Spinal cord (tissue), 10 donors: Measurements from ENCODE around the gene FCAMR. TPM values are rescaled to one million over a fixed set of nuclear protein-coding genes. Genes with fewer than 3 reads are reported as not detected.

ENCODE experiments used
- DNase-seq, 6 donors: peaks; one replicate each; pipeline versions ENCODE4 v3.0.0 to v3.0.0-alpha.2; 2013 to 2015; ENCODE audit warnings: low spot score in 6 of 6, low read depth in 4 of 6
- H3K27ac ChIP-seq: one replicate; pipeline ENCODE4 v1.5.1; 2013; ENCODE audit warnings: low read depth, low read length, control low read depth
- H3K27me3 ChIP-seq: one replicate; pipeline ENCODE4 v1.6.1; 2013; ENCODE audit warnings: low read length; ENCODE audit not compliant: control insufficient read depth, insufficient read depth
- H3K36me3 ChIP-seq: one replicate; pipeline ENCODE4 v1.6.1; 2013; ENCODE audit warnings: low read length; ENCODE audit not compliant: control insufficient read depth, insufficient read depth
- H3K4me1 ChIP-seq: one replicate; pipeline ENCODE4 v1.6.1; 2013; ENCODE audit warnings: low read length; ENCODE audit not compliant: control insufficient read depth, insufficient read depth
- H3K4me3 ChIP-seq: one replicate; pipeline ENCODE4 v1.5.1; 2013; ENCODE audit warnings: low read depth, low read length, control low read depth
- H3K9me3 ChIP-seq: one replicate; pipeline ENCODE4 v1.6.1; 2013; ENCODE audit warnings: low read length; ENCODE audit not compliant: control insufficient read depth, insufficient read depth
- WGBS: methylation state at CpG from one replicate; pipeline ENCODE4 v1.1.5; 2013; ENCODE audit warnings: missing lambda C conversion rate; ENCODE audit not compliant: insufficient coverage; 5-methylcytosine and 5-hydroxymethylcytosine counted together
- polyA plus RNA-seq, 2 donors: library from polyadenylated mRNA; unstranded; fragments of 120-200 nt; gene quantifications; one replicate each; pipeline ENCODE4 v1.2.1, GENCODE V29; 2013; ENCODE audit not compliant: insufficient read length in 2 of 2
- total RNA-seq, 2 donors: library from RNA; depleted of rRNA in 1 of 2; stranded (reverse); fragments of 120-200 nt in 1 of 2; fragments of >200 nt in 1 of 2; gene quantifications; one replicate each; pipeline versions ENCODE4 v1.2.3 to v1.2.4, GENCODE V29; 2013 to 2014
- donor health status: healthy.

The FCAMR gene
- total and polyA plus RNA-seq, 4 donors = 0.12 to 0.20 TPM; not detected in 2

DNA sequence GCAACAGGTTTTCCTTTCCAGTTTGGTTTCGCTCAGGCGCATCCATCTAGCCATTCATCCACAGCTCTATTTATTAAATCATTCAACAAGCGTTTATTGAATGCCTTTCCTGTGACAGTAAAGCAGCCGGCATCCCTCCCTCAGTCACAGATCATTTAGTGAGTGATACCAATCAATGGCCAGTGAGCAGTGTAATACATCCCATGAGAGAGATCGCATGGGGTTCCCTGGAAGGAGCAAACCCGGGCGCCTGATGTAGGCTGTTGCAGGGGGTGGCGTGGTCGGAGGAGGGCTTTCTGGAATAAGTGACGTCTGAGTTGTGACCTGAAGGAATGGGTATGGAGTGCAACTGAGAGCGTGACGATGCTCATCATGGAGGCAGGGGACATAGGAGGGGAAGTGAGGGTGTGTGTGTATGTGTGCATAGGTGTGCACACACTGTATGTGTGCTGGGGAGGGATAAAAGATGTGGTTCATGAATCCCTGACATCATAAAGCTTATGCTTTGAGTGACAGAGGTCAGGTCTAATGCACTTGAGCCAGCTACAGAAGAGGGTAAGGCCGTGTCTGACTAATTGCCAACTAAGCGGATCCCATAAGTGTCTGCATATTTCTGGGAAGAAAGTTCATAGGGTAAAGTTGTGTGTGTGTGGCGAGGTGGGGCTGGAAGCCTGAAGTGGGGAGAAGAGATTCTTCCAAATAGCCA lies 55.1 kb downstream of the FCAMR start:
- no peak overlapping the region for H3K27ac ChIP-seq
- H3K4me3 ChIP-seq = no peak overlapping the region
- peak in 1 of 6 donors; percentile 27 for DNase-seq
- no peaks in the 10 kb centered on the region for H3K9me3 ChIP-seq
- H3K36me3 ChIP-seq = no peaks in the 10 kb centered on the region
- H3K4me1 ChIP-seq = peaks cover 1% of the 10 kb centered on the region
- 84% methylated on average over 13 of the region's 15 CpGs for WGBS
- peaks cover 1% of the 10 kb centered on the region for H3K27me3 ChIP-seq

DNA sequence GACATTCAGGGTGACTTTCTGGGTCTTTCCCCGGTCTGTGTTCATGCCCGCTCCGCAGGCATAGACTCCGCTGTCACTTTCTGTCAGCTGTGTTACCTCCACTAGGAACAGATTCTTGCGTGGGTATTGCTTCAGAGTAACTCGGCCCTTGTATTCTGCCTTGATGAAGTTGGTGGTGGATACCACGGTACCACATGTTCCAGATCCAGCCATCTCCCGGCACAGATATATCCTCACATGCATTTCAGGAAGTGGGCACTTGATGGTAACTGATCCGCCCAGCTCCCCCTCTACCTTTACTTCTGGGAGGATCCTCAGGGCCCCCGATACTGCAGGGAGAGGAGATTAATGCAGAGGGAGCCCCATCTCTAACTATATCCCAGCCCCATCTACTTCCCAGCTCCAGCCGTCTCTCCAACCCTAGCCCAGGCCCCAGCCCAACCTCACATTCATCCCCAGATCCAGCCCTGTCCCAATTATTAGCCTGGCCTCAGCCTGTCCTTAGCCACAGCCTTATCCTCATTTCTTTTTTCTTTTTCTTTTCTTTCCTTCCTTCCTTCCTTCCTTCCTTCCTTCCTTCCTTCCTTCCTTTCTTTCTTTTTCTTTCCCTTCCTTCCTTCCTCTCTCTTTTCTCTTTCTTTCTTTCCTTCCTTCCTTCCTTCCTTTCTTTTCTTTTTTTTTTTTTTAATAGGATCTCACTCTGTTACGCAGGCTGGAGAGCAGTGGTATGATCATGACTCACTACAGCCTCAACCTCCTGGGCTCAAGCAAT lies 56.3 kb downstream of the FCAMR start:
- peaks cover 7% of the 10 kb centered on the region for H3K4me1 ChIP-seq

DNA sequence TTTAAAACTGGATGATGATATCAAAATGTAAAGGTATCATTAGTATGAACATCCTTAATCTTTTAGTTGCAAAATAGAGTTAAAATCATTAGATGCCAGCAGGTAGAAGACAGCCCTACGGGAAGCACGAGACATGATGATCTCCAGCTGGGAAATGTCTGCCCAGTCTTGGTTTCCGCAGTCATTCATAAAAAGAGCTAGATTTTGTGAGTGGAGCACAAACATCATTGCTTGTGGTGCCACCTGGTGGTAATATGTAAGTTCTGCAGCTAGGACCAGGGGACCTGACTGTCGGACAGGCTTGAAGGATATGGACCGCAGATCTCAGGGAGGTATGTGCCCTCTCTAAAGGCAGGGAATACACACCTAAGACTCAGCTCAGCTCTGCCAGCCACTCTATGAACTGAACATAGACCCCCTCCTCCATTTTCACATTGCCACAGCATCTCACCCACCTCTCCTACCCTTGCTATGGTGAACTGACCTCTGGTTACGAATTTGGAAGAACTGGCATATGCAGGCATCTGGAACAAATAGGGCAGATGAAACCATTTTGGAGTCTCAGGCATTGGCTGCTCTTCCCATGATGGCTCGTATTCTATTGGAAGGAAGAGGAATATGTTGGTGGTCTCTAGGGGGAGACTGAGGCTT lies 57.7 kb downstream of the FCAMR start:
- Histone ChIP-seq H3K27ac (no peak overlapping the region), H3K9me3 (no peaks in the 10 kb centered on the region), H3K27me3 (peaks cover 20% of the 10 kb centered on the region), H3K4me3 (no peak overlapping the region), H3K4me1 (peaks cover 7% of the 10 kb centered on the region), H3K36me3 (no peaks in the 10 kb centered on the region)
- 8% methylated on average over 5 of the region's 7 CpGs for WGBS
- peak; percentile 52 to 96 (median 70) for DNase-seq

More for the DNA sequence above, 56.3 kb downstream of the FCAMR start:
- Histone ChIP-seq H3K27me3 (peaks cover 12% of the 10 kb centered on the region), H3K9me3 (no peaks in the 10 kb centered on the region), H3K36me3 (no peaks in the 10 kb centered on the region), H3K4me3 (no peak overlapping the region), H3K27ac (no peak overlapping the region)
- WGBS = 97% methylated on average over 8 of the region's 12 CpGs
- no peak for DNase-seq

DNA sequence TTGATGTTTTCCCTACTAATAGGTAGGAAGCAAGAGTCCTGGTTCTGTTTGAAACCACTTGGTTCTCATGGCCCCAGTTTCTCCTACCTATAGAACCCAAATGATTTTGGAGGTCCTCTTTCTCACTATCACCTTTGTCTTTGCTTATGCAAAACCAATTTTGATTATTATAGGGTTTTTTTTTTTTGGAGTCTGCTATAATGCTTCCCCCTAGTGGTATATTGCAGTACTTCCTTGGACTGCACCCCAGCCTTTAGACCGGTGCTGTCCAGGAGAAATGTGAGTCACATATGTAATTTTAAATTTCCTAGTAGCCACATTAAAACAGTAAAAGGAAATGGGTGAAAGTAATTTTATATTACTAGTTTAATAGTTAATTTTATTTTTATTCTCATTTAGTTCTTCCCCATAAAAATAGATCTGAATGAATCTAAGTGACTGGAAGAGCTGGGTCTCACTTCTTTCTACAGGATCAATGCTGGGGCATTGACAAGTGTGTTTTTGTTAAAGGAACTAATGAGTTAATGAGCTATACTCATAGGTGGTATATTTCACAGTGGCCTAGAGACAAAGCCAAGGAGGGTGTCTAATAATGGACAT lies 59.1 kb downstream of the FCAMR start:
- Histone ChIP-seq H3K27ac (no peak overlapping the region), H3K4me1 (peaks cover 7% of the 10 kb centered on the region), H3K27me3 (peaks cover 23% of the 10 kb centered on the region), H3K4me3 (no peak overlapping the region), H3K36me3 (no peaks in the 10 kb centered on the region), H3K9me3 (no peaks in the 10 kb centered on the region)
- DNase-seq = peak in 5 of 6 donors; percentile 24 to 87 (median 62)
- WGBS = no CpG with 5 or more reads among the region's 1 CpG

DNA sequence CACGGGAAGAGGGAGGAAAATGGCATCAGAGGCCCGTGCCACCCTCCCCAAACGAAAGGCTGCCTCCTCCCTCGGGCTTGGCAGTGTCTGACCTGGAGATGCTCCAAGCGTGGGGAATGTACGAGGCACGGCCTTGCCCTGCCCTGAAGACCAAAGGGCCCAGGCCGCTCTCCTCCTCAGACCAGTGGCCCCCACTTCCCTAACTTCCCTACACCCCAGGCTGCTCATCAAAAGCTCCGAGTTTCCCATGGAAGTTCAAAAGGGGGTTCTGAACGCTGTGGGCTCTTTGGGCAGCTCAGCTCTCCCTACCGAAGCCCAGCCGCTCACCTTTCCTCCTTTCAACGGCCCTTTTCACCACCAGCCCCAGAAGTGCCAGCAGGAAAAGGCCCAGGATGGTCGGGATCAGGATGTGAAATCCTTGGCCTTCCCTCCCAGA lies 60.4 kb downstream of the FCAMR start:
- Histone ChIP-seq H3K36me3 (no peaks in the 10 kb centered on the region), H3K4me1 (peaks cover 7% of the 10 kb centered on the region), H3K4me3 (peak overlapping the region; percentile 24), H3K27me3 (peaks cover 23% of the 10 kb centered on the region), H3K9me3 (no peaks in the 10 kb centered on the region), H3K27ac (no peak overlapping the region)
- 14% methylated on average over 14 of the region's 14 CpGs for WGBS
- no peak for DNase-seq

DNA sequence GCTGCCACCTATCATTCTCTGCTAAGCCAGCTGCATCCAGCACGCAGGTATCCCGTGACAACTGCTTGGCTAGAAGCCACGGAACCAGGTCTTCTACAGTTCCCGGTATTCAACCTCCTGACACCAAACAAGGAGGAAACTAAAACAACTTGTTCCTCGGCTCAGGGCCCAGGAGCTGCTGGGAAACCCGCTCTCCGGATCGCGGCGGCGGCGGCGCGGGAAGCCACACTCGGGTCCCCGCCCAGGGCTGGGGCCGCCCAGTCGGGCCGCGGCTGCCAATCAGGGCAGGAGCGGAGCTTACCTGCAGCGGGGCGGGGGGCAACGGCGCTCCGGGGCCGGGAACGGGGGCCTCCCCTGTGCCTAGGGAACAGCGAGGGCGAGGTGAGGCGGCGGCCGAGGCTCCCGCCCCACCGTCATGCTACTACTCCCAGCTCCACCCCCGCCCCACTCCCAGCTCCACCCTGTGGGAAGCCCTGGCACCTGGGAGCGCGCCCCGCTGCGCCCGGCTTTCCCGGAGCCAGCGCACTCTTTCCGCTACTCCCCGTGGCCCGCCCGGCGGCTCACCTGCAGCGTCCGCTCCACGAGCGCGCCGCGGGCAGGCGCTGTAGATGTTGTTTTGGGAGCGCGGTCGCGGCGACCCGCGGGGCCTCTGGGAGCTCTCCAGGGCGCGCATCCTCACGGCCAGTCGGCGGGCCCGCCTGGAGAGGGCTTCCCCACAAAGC lies 60.9 kb downstream of the FCAMR start:
- peaks cover 23% of the 10 kb centered on the region for H3K27me3 ChIP-seq
- H3K27ac ChIP-seq = no peak overlapping the region
- under 1% methylated on average over 69 of the region's 69 CpGs for WGBS
- H3K9me3 ChIP-seq = no peaks in the 10 kb centered on the region
- peak overlapping the region; percentile 24 for H3K4me3 ChIP-seq
- DNase-seq = peak in 4 of 6 donors; percentile 12 to 75 (median 36)
- H3K4me1 ChIP-seq = peaks cover 7% of the 10 kb centered on the region
- no peaks in the 10 kb centered on the region for H3K36me3 ChIP-seq

DNA sequence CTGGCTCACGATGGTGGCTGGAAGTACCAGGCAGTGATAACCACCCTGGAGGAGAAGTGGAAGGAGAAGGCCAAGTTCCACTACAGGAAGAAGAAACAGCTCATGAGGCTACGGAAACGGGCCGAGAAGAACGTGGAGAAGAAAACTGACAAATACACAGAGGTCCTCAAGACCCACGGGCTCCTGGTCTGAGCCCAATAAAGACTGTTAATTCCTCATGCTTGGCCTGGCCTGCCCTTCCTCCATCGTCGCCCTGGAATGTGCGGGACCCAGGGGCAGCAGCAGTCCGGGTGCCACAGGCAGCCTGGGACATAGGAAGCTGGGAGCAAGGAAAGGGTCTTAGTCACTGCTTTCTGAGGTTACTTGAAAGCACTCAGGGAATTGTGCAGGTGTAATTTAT lies 62.2 kb downstream of the FCAMR start:
- Histone ChIP-seq H3K27me3 (peaks cover 23% of the 10 kb centered on the region), H3K27ac (no peak overlapping the region), H3K36me3 (no peaks in the 10 kb centered on the region), H3K4me1 (peaks cover 7% of the 10 kb centered on the region), H3K4me3 (no peak overlapping the region), H3K9me3 (no peaks in the 10 kb centered on the region)
- DNase-seq = no peak
- 95% methylated on average over 10 of the region's 10 CpGs for WGBS
